ENCODE data around the gene LRFN5. TPM values are rescaled to one million over a fixed set of nuclear protein-coding genes. Genes with fewer than 3 reads are reported as not detected.

Gene LRFN5
- total and polyA plus RNA-seq, 2 of the 8 experiments (the other 6 are each of a cell fraction or from before 2014, with no cell fraction given), result 0.85 to 4.7 TPM

GRCh38 chr14:41872931-41873685, 266.4 kb downstream of the LRFN5 start:
- H3K23me2 ChIP-seq (ENCODE audit: low read depth, low read length), result no peaks in the 10 kb centered on the region
- H4K8ac ChIP-seq (ENCODE audit: extremely low read depth, insufficient read depth, low read length), result no peak overlapping the region
- H3K23ac ChIP-seq (ENCODE audit: insufficient read length), result no peak overlapping the region
- H3K56ac ChIP-seq (replicated peaks; ENCODE audit: insufficient read length, low read depth, low read length), result no peak overlapping the region
- H3K9ac ChIP-seq (replicated peaks in 1 of 4; ENCODE audit: extremely low read depth in 1 of 4, low read depth in 3 of 4, low read length in 3 of 4), result no peak overlapping the region
- no peak overlapping the region for H2AK5ac ChIP-seq (ENCODE audit: low read depth, low read length)
- H3K36me3 ChIP-seq (ENCODE audit: control insufficient read depth in 2 of 4, insufficient read depth in 4 of 4, low read length in 3 of 4), result no peaks in the 10 kb centered on the region
- H2BK20ac ChIP-seq (ENCODE audit: low read length), result no peak overlapping the region
- H4K91ac ChIP-seq (replicated peaks; ENCODE audit: insufficient read length, low read length), result no peak overlapping the region
- H3K14ac ChIP-seq (ENCODE audit: insufficient read length), result no peak overlapping the region
- no peaks in the 10 kb centered on the region for H3K27me3 ChIP-seq (replicated peaks in 1 of 4; ENCODE audit: control insufficient read depth in 3 of 4, extremely low read depth in 1 of 4, insufficient read depth in 3 of 4, low read length in 3 of 4)
- ChIA-PET CTCF (ENCODE audit: partially characterized antibody) (no interaction called here), POLR2A (ENCODE audit: partially characterized antibody) (no interaction called here)
- H3K79me1 ChIP-seq (ENCODE audit: low read depth, low read length), result no peaks in the 10 kb centered on the region
- no peak overlapping the region for H3K4me2 ChIP-seq (ENCODE audit: insufficient read depth in 1 of 2, low read depth in 2 of 2, low read length in 2 of 2)
- H3K18ac ChIP-seq (ENCODE audit: extremely low read depth, low read length), result no peak overlapping the region
- peaks cover 0 to 6% (median 0%) of the 10 kb centered on the region in 4 experiments; a peak in 1 of 7 replicates for H3K4me1 ChIP-seq (replicated peaks in 1 of 4; ENCODE audit: control insufficient read depth in 3 of 4, insufficient read depth in 4 of 4, low read length in 3 of 4)
- peaks cover 7 to 9% of the 10 kb centered on the region in 2 experiments; a peak in 3 of 4 replicates for H3K9me3 ChIP-seq (ENCODE audit: insufficient read depth in 2 of 2, low read depth in 1 of 2, low read length in 1 of 2)
- FAIRE-seq (no peak), DNase-seq (ENCODE audit: low read depth in 1 of 2, low spot score in 2 of 2) (no peak)
- no peak for TF ChIP-seq GABPA (IDR thresholded peaks at IDR 0.05; ENCODE audit: borderline replicate concordance, insufficient read depth, low read length)
- no peak for TF ChIP-seq NANOG (IDR thresholded peaks at IDR 0.05; ENCODE audit: insufficient read depth, low read depth, low read length, poor library complexity, severe bottlenecking)
- no peak for TF ChIP-seq TAF1 (IDR thresholded peaks at IDR 0.05; ENCODE audit: low read depth, low read length)
- H4K20me1 ChIP-seq (replicated peaks in 1 of 2; ENCODE audit: control insufficient read depth in 1 of 2, insufficient read depth in 2 of 2, low read length in 2 of 2), result no peaks in the 10 kb centered on the region
- H3K4ac ChIP-seq (replicated peaks; ENCODE audit: insufficient read length, low read depth, low read length), result no peak overlapping the region
- no peak overlapping the region for H2BK5ac ChIP-seq (ENCODE audit: low read depth, low read length)
- no peak overlapping the region for H2BK12ac ChIP-seq (ENCODE audit: low read depth, low read length)
- H2BK15ac ChIP-seq (ENCODE audit: low read length), result no peak overlapping the region
- H3K4me3 ChIP-seq (ENCODE audit: extremely low read depth in 1 of 4, insufficient read depth in 2 of 4, low read depth in 3 of 4, low read length in 4 of 4), result no peak overlapping the region
- H2BK120ac ChIP-seq (replicated peaks; ENCODE audit: low read depth, low read length), result no peak overlapping the region
- H3K27ac ChIP-seq (ENCODE audit: low read depth, low read length), result no peak overlapping the region
- no peak overlapping the region for H2AFZ ChIP-seq (ENCODE audit: low read length)
- no peak overlapping the region for H4K5ac ChIP-seq (ENCODE audit: insufficient read length, low read depth, low read length)
- WGBS, 2 experiments (ENCODE audit: extremely low coverage in 1 of 2, insufficient coverage in 1 of 2, insufficient read length in 1 of 2, insufficient replicate concordance in 2 of 2, low coverage in 1 of 2, low lambda C conversion rate in 2 of 2, missing lambda C conversion rate in 1 of 2), result 88% methylated on average over 4 of the region's 4 CpGs; no CpG with 5 or more reads in 1 of the 2 experiments
- H3K79me2 ChIP-seq (ENCODE audit: control insufficient read depth in 1 of 2, insufficient read depth in 2 of 2, low read length in 2 of 2), result no peaks in the 10 kb centered on the region

Data from H1 (cell line).